HG02981 (cell line): ENCODE data around the gene GPANK1.

ENCODE experiments used
- ATAC-seq: cut with Tn5 transposase; IDR thresholded peaks from one replicate; pipeline ENCODE4 v1.9.1; 2021; ENCODE audit warnings: mild to moderate bottlenecking, moderate library complexity; ENCODE audit not compliant: unreplicated experiment

Gene GPANK1

DNA sequence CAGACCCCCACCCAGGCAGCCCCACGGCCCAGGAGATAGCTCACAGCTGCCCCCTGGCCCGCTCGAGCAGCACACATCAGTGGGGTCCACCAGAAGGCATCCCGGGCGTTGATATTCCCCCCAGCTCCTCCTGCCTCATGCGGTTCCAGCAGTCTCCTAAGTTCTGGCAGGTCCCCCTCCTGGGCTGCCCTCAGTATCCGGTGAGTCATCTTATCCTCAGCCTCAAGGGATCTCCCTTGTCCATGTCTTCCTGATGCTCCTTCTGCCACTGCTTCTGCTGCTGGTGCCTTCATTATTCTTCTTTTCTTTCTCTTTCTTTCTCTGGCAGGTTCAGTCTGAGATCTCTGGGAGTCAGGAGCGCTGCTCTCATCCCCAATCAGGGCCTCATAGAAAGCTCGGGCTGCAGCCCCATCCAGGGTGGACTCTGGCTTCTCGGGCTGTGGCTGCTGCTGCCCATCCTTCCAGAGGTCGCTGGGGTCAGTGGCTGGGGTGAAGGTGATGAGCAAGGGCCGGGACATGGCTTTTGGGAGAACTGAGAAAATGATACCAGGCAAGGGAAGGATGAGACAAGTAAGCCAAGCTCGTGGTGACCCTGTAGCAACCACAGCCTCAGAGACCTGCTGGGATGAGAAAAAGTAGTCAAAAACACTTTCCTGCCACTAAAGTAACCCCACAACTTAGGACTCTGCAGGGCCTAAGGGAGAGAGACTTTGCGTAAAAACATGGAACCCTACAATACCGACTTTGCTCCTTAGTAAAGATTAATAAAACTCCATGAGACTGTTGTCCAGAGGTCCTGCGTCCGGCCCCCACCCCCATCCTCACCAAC is 622 bp downstream of the GPANK1 start:
- no peak for ATAC-seq

DNA sequence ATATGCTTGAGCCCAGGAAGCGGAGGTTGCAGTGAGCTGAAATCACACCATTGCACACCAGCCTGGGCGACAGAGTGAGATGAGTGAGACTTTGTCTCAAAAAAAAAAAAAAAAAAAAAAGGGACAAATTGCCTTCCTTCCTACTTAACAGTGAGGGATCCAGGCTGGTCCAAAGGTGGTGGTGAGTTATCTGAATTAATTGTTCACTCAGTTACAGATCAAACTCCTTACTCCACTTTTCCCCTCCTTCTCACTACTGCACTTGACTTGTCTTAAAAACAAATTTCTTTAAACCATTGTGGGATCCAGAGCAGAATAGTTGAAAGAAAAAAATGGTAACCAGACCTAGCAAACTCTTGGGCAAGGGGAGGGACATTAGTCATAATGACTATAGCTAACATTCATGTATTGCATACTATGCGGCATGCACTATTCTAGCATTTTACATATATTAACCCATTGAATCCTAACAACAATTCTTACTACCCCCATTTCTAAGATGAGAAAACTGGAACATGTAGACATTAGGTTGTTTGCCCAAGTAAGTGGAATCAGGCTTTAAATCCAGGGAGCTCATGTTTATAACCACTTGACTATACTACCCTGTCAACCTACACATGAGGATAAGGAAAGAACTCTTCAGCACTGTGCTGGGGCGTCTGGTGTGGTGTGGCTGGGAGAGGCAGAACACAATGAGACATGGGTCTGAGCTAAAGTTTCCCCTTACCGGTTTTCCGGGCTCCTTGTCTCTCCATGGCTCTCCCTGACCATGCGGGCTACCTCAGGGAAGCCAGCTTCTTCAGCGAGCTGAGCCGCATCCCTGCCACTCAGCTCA is 1.5 kb downstream of the GPANK1 start:
- ATAC-seq = no peak

DNA sequence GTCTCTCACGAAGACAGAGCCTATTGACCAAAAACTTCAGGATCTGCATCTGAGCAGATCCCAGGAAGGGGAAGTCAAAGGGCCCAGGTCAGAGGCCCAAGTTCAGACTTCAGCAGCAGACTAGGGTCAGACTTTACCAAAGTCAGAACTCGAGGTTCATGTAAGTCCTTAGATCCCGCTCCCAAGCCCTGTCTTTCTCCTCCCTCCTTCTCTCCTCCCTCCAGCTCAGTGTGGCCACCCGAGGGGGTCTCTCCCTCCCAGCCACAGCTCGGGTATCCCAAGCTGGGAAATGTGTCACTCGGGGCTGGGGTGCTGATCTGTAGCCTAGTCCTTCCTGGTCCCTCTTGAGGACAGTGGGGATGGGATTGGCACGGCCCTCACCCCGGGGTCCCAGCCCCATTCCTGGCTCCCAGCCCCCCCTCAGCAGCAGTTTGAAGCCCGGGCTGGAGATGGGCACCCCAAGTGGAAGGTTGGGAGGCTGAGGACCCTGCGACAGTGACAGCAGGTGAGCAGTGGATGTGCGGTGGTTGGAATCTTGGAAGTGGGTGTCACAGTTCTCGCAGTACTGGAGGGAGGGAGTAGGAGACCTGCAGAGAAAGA is 2.6 kb downstream of the GPANK1 start:
- no peak for ATAC-seq

DNA sequence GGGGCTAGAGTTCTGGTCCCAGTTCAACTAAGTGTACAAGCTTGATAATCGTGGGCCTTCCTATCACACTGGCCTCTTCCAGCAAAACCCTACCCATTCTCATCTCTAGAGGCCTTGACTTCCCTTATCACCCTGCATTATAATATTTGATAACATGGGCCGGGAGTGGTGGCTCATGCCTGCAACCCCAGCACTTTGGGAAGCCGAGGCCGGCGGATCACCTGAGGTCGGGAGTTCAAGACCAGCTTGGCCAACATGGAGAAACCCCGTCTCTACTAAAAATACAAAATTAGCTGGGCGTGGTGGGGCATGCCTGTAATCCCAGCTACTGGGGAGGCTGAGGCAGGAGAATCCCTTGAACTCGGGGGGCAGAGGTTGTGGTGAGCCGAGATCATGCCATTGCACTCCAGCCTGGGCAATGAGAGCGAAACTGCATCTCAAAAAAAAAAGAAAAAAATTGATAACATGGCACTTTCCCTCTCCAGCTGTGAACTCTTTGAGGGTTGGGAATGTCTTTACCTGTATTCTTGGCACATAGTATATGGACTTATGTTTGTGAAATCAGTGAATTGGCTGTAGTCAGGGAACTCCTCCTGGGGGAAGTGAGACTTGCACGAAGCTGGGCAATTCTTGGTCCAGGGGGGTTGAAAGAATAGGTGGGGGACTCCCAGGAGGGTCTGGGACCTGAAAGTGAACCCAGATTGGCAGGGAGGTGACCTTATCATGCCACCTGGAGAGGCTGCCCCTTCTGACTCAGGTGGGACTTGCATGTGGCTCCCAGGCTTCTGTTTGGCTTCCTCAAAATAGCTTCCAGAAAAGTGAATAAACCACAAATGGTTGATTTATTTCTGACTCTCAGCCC is 3.3 kb downstream of the GPANK1 start:
- no peak for ATAC-seq

DNA sequence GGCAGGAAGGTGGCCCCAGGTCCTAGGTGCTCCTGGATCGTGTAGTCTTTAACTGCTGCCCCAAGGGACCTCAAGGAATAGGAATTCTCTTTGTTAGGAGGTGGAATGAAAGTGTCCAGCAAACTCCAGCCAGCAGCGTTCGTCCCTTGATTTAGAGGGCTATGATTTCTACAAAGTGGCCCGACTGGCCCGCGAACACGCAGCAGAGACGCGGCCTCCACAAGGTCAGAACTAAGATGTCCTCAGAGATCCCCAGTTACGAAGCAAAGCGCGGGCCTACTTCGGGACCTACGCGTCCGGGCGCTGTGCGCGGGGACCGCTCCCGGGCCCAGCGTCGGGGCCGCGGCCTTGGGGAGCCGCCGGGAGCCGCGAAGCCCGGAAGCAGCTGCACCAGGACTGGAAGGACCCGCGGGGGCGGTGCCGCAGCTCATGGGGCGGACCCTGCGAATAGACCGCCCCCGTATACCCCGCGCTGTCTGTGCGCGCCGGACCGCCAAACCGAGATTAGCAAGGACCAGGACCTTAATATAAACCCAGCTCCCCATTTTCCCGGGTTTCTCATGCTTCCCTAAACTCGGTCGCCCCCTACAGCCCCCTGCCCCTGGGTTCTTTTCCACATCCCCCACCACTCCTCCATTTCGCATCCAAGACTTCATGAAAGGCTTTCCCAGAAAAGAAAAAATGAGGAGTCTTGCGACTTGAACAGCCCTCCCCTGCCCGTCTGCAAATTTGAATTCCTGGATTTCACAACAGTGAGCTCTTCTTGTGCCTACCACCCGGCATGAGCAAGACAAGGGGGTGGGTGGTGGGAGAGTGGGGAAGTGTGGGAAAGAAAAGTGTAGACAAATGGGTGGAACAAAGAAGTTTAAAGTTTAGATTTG is 4.2 kb downstream of the GPANK1 start, which contains the start of gene C6orf47:
Gene C6orf47, minus strand, starts transcription at position 398 of the 881 bp plus-strand sequence. CDS start 831 bp downstream, outside the sequence.
- no peak for ATAC-seq

DNA sequence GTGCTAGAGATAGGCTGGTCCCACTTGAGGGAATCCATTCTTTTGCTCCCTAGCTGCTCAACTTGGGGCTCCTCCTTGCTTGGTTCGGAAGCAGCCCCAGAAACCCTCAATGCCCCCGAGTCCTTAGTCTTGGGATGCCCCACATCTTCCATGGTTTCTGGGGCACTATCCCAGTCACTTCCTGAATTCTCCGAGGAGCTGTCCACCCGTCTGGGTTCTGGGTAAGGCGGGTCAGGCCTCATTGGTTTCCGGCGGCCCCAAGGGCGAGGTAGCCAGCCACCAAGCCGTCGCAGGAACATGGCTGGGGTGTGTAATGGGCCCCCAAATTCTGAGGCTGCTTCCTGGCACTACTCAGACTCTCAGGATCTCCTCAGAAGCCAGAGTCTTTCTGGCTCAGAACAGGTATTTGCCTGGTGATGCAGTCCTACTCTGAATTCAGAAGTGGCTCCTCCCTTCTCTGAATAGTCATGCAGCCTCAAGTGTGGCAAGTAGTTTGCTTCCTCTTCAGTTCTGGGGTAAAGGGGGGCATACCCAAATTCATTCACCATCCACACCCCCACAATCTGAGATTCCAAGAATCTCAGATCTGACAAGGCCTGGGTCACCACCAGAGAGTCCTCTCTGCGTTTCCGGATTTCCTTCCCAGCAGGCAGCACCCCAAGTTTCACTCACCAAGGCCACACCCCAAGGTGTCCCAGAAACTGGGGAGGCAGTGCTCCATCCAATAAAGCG is 5.0 kb downstream of the GPANK1 start:
- no peak for ATAC-seq

DNA sequence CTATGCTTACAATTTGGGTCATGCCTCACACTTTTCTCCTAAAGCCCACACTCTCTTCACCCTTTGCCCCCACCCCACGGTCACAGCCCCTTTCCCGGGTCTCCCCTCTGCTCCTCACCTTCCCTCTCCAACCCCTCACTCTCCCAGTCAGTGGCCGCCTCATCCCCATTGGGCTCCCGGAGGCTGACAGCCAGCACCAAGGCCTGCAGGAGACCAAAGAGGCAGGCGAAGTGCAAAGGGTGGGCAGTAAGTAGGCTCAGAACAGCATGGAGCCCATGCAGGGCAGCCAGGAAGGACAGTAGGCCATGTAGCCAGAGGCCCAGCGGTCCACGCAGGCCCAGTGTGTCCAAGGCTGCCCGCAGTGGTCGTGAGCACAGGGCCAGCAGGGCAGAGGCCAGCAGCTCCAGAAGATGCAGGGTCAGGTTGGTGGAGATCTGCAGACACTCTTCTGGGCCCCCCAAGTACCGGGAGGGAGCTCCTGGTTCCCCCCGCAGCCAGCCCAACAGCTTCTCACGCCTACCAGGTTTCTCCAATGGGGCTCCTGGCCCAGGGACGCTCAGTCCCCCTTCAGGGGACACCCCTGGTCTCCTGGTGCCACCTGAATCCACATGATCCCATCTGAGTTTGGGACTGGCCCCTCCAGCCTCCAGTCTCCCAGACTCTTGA is 5.7 kb downstream of the GPANK1 start:
- ATAC-seq = no peak

DNA sequence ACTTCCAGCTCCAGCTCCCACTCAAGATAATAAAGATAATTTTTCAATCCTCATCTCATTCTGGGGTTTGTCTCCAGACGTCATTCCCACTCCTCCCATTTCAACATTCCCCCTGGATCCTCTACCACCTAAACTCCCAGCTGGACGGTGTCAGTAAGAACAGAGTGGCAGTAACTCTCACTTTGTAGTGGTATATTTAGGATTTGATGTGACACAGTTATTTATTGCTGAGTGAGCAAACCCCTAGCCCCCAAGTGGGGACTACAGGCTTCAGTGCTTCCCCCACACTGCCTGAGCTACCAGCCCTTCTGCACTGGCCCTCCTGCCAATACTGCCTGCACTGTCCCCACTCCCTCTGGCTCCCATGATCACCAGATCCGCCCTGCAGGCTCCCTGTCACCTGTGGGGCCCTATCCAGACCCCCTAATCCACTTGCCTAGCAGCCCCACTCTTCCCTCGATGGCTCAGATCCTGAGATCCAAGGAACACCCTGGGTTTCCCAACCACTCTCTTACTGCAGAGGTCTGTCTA is 6.6 kb downstream of the GPANK1 start:
- ATAC-seq = no peak

DNA sequence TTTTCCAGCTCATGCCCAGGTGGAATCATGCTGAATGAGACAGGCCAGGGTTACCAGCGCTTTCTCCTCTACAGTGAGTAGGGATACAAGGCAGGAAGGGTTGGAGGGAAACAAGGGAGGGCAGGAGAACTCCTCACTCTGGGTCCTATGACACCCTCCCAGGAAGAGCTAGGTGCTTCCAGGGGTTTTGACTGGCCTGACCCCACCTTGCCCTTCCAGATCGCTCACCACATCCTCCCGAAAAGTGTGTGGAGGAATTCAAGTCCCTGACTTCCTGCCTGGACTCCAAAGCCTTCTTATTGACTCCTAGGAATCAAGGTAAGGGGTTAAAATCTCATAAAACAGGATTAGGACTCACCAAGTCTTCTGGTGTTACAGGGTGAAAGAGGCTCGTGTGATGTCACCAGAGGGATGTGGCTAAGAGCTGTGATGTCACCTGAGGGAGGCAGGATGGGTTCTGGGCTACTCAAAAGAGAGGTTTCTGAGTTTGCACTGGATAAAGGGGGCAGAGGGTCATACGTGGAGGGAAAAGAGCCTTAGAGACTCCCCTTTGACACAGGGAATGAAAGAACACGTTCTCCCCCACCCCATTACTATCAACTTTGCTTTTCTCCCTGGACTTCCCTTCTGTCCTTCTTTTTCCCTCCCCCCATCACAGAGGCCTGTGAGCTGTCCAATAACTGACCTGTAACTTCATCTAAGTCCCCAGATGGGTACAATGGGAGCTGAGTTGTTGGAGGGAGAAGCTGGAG is 7.2 kb downstream of the GPANK1 start:
- ATAC-seq = no peak

DNA sequence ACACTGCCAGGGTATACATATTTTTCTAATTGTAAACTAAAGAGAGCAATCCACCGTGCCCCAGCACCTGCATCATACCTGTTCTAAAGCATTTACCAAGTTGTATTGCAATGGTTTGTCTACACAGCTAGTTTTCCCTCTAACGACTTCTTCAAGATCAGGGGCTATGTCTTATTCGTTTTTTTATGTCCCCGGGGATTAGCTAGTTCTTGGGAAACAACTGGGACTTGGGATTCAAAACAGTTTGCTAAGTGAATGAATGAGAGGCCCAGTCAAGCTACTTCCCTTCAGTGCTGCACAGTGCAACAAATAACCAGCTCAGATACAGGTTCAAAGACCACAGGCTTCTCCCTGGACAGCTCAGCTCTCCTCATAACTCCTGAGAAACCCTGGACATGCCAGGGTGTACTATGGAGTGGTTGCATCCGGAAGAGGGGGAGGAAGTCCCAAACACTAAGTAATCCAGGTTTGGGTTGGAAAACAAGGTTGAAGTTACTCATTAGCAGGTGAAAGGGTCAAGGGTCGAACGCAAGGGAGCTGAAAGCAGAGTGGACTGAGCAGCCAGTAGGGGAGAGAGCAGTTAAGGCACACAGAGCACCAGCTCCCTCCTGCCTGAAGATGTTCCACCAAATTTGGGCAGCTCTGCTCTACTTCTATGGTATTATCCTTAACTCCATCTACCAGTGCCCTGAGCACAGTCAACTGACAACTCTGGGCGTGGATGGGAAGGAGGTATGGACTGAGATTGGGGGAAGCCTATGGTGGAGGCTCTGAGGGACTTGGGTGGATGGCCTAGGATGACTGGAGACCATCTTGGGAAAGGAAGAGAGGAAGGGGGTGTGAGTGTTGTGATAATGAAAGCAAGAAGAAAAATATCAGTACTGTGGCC is 9.2 kb downstream of the GPANK1 start, which contains the start of gene APOM:
Gene APOM, plus strand, starts transcription at position 546 of the 889 bp plus-strand sequence. Its CDS starts 73 bp downstream, at position 619.
- ATAC-seq = no peak

DNA sequence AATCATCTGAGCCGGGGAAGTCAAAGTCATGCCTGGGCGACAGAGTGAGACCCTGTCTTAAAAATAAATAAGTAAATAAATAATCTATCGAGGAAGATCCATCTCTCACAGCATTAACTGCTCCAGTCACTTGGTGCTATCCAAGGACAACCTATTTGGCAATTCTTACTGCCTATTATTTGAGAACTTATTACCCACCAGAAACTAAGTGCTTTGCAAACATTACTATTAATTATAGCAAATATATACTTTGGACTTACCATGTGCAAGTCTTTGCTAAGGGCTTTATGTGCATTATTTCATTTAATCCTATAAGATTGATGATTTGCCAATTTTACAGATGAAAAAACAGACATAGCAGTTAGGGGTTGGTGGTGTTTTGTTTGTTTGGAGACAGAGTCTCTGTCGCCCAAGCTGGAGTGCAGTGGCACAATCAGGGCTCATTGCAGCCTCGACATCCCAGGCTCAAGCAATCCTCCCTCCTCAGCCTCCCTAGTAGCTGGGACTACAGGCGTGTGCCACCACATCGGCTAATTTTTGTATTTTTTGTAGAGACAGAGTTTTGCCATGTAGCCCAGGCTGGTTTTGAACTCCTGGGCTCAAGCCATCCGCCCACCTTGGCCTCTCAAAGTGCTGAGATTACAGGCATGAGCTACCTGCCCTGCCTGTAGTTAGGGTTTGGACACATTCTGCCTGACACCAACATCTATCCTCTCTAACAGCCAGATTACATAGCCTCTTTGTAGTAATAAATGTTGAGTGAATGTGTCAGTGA is 10.0 kb downstream of the GPANK1 start:
- ATAC-seq = no peak

DNA sequence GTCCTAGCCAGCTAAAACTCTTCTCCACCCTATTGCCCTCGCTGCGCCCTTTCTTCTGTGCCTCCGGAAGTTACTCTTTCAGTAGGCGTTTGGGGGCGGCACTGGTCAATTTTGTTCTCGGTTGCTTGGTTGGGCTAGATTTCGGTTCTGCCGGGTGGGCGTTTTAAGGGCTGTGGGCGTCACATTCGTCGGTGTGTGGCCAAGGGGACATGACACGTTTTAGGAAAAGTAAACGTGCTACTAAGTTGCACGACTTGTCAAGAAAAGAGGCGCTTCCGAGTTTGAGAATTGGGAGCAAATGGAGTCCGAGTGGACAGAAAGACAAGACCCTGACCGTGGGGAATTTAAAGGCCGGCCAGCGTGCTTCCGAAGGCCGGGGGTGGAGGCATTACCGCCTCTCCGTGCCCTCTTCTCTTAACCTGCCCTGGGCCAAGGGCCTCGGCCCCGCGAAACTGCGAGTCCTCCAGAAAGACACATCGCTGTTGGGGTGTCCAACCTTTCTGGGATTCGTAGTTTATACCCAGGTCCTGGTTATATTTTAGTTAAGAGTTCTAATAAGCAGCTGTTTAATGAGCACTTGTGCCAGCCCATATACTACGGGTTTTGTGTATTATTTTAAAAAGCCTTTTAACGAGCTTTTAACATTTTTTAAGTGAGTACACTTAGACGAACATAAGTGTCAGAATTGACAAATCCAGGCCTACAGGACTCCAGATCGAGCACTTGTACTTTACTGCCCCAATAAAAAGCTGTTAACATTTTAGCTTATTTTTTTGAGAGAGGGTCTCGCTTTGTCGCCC is 11.7 kb downstream of the GPANK1 start:
- peak; percentile 51 for ATAC-seq

DNA sequence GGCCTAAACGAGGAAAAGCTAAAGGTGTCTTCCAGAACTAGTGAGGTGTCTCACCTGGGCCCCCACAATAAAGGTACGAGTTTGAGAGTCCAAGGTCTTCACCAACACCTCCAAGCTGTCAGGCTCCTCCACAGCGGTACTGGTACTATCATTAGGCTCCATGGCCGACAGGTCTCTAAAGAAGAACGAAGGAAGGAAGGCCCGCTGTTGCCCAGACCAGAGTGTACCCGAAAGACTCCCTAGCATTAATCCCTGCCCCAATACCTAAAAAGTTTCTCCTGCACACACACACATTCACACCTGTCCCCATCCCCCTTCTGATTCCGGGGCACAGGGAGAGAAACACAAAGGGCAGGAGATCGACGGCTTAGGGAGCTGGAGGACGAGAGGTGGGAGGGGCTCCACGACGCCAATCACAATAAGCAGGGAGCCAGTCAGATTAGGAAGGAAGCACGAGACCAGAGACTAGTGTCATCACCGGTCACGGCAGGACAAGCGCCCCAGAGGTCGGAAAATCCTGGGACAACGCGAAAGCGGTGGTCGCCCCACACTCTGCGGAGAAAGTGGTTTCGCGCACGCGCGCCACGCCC is 13.1 kb downstream of the GPANK1 start:
- ATAC-seq = peak; percentile 17

DNA sequence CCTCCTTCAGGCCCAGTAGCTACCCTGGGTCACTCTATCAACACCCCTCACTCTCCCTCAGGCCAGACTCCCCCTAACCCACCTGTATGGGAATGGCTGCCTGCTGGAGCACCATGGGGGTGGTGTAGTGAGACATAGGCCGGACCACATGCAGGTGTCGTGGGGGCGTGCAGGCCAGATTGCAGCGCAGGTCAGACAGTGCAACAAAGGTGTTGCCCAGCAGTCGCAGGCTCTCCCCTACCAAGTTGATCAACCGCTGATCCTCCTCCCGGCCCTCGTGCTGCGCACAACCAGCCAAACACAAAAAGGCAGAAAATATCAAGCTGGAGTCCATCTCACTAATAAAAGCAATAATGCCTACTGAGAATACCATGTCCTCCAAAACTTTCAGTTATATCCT is 19.5 kb downstream of the GPANK1 start:
- ATAC-seq = no peak
